Esophagus squamous epithelium (tissue), 4 donors: ENCODE measurements around the gene TRIM72.

Experiments
- CTCF ChIP-seq, 6 experiments: fragments of 450-650 bp in 4 of 6; fragments of 200-600 bp in 2 of 6; sonication (generic) in 2 of 6; IDR thresholded peaks; one replicate each; pipeline ENCODE4 v1.5.1; 2016 to 2019; ENCODE audit warnings: antibody characterized with exemption in 6 of 6, mild to moderate bottlenecking in 4 of 6, moderate library complexity in 4 of 6
- POLR2A ChIP-seq, 4 donors: fragments of 450-650 bp; IDR thresholded peaks; one replicate each; pipeline ENCODE4 v1.6.1; 2017; ENCODE audit warnings: antibody characterized with exemption in 4 of 4, mild to moderate bottlenecking in 4 of 4, moderate library complexity in 3 of 4

- TF ChIP-seq CTCF (IDR thresholded peaks at IDR 0.05) (no peak), POLR2A (IDR thresholded peaks at IDR 0.05) (no peak)
Observed at GRCh38 chr16:31198207-31198882, 15.6 kb upstream of the TRIM72 start.
